Neural cell (in vitro differentiated cells): ENCODE data around the gene CDC6.
"Not testable (repeated sequence)": the region's sequence is repeated elsewhere in the genome, so short reads cannot be mapped to it uniquely, and the experiment has no call there.

ENCODE experiments used
- EP300 ChIP-seq: fragments of 450-650 bp; conservative IDR thresholded peaks from 2 replicates; pipeline ENCODE4 v1.6.1; 2014; ENCODE audit warnings: antibody characterized with exemption, mild to moderate bottlenecking, moderate library complexity; ENCODE audit not compliant: poor library complexity, severe bottlenecking
- SMC3 ChIP-seq: fragments of 450-650 bp; conservative IDR thresholded peaks from 2 replicates; pipeline ENCODE4 v1.6.1; 2014; ENCODE audit warnings: antibody characterized with exemption, mild to moderate bottlenecking, moderate library complexity; ENCODE audit not compliant: poor library complexity

DNA sequence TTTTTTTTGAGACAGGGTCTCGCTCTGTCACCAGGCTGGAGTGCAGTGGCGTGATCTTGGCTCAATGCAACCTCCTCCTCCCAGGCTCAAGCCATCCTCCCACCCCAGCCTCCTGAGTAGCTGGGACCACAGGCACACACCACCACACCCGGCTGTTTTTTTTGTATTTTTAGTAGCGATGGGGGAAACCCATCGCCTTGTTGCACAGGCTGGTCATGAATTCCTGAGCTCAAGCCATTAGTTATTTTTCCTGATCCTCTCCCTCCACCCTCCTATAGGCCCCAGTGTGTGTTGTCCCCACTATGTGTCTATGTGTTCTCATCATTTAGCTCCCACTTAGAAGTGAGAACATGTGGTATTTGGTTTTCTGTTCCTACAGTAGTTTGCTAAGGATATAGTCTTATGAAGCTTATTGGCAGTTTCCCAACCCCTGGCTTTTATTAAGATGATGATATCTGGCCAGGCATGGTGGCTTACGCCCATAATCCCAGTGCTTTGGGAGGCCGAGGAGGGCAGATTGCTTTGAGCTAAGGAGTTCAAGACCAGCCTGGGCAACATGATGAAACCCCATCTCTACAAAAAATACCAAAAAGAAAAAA, 11.6 kb downstream of the CDC6 start:
- TF ChIP-seq EP300, SMC3: not testable (repeated sequence)
